Activated naive CD4-positive, alpha-beta T cell treated with anti-CD3 and anti-CD28 coated beads, Interleukin-2, amount 50 U/mL, for 24 hours (primary cell): ENCODE measurements around the gene FOXJ1.
A peak's percentile ranks its signal among the peaks of the same experiment; 100 is the strongest.

Source experiments
- H3K27ac Mint-ChIP-seq: one replicate; pipeline ENCODE4 v1.8.0; 2021; ENCODE audit warnings: mild to moderate bottlenecking, mixed read lengths
- H3K27me3 Mint-ChIP-seq: one replicate; pipeline ENCODE4 v1.8.0; 2021; ENCODE audit warnings: mixed read lengths
- H3K36me3 Mint-ChIP-seq: one replicate; pipeline ENCODE4 v1.8.0; 2021; ENCODE audit warnings: mixed read lengths
- H3K4me1 Mint-ChIP-seq: one replicate; pipeline ENCODE4 v1.8.0; 2021; ENCODE audit warnings: mixed read lengths
- H3K4me3 Mint-ChIP-seq: one replicate; pipeline ENCODE4 v1.8.0; 2021; ENCODE audit warnings: mild to moderate bottlenecking, mixed read lengths
- H3K9me3 Mint-ChIP-seq: one replicate; pipeline ENCODE4 v1.8.0; 2021; ENCODE audit warnings: mixed read lengths

The FOXJ1 gene

DNA sequence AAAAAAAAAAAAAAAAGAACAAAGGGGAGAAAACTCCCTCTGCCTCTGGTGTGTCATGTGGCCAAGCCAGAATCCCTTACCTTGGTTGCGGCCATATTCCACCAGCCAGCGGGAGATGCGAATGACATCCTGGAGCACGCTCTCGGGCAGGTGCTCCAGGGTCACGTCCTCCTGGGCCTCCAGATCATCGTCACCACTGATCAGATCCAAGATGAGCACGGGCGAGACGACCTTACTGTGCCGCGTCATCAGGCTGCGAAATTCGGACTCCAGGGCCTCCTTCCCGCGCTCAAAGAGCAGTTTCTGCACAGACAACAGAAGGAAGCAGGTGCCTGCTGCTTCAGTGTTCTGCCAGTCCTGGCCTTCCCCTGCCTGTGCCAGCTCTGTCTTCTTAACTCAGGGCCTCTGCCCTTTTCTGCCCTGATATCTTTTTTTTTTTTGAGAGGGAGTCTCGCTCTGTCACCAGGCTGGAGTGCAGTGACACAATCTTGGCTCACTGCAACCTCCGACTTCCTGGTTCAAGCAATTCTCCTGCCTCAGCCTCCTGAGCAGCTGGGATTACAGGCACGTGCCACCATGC lies 43.2 kb downstream of the FOXJ1 start:
- Mint-ChIP-seq H3K27ac (no peak overlapping the region), H3K9me3 (no peaks in the 10 kb centered on the region), H3K4me1 (peaks cover 26% of the 10 kb centered on the region), H3K4me3 (no peak overlapping the region), H3K27me3 (no peaks in the 10 kb centered on the region), H3K36me3 (peaks cover 7% of the 10 kb centered on the region)

DNA sequence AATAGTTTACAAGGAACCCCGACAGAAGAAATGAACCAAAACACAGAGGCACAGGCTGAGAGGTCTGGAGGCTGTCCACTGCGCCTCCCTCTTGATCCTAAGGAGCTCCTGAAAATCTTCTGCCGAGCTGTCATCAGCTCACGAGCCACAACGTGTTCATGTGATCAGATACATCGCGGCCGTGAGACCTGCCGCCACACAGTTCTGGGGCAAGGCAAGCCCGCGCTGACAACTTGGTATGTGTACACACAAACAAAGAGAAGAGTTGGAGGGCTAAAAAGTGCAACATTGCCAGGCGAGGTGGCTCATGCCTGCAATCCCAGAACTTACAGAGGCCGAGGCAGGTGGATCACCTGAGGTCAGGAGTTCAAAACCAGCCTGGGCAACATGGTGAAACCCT lies 45.1 kb downstream of the FOXJ1 start:
- Mint-ChIP-seq H3K27ac (peak overlapping the region; percentile 51), H3K27me3 (no peaks in the 10 kb centered on the region), H3K9me3 (no peaks in the 10 kb centered on the region), H3K4me3 (no peak overlapping the region), H3K36me3 (peaks cover 8% of the 10 kb centered on the region), H3K4me1 (peaks cover 14% of the 10 kb centered on the region)

DNA sequence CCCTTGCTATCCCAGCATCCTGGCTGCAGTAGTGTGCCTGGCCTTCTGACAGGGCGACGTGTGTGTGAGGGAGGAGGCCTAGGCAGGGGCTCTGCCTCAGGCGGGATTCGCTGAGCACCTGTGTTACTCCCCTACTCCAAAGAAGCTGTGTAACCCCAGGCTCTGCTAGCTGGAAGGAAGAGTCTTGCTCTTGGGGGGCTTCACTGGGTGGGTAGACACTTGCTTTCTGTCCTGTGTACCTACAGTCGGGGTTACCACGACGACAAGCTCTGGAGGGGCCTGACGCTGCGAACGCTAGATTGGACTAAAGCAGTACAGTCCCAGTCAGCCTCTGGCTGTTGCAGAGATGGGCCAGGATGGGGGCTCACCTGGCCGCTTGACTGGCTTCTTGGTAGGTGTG lies 47.0 kb downstream of the FOXJ1 start:
- Mint-ChIP-seq H3K4me3 (no peak overlapping the region), H3K9me3 (no peaks in the 10 kb centered on the region), H3K36me3 (peaks cover 5% of the 10 kb centered on the region), H3K27ac (no peak overlapping the region), H3K4me1 (peaks cover 9% of the 10 kb centered on the region), H3K27me3 (no peaks in the 10 kb centered on the region)

DNA sequence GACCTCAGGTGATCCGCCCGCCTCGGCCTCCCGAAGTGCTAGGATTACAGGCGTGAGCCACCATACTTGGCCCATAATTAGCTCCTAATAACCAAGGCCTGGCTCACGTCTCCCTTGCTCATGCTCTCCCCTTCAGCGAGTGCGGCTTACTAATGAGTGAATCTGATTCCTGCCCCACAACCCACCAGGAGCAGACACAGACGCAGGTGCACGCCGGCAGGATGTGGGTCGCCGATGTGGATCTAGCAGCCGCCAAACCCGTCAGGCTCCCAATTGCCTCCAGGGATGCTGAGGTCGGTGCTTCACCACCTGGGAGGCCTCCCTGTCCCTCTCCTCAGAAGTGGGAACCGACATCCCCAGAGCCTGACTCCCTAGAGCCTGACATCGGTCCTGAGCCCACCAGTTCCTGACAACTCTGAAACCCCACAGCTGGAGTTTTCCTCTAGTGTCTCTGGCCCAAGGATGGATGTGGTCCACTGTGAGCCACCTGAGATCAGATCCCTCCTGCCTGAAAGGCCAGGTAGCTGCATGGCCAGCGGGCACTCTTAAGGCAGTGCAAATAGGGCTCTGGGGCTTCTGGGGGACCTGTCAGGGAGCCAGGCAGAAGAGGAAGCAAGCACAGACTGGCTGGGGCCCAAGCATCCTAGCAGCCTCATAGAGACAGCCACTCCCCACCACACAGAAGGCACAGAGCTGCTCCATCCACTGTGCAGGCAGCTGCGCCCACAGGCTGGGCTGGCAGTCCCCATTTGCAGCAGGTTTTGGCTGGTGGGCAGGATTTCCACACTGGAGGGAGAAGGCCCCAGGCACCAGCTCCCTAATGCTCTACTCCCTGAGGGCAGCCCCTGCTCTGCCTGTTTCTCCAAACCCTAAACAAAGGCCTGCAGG lies 48.3 kb downstream of the FOXJ1 start:
- Mint-ChIP-seq H3K36me3 (peaks cover 5% of the 10 kb centered on the region), H3K4me1 (peaks cover 9% of the 10 kb centered on the region), H3K27ac (no peak overlapping the region), H3K4me3 (no peak overlapping the region), H3K27me3 (no peaks in the 10 kb centered on the region), H3K9me3 (no peaks in the 10 kb centered on the region)

DNA sequence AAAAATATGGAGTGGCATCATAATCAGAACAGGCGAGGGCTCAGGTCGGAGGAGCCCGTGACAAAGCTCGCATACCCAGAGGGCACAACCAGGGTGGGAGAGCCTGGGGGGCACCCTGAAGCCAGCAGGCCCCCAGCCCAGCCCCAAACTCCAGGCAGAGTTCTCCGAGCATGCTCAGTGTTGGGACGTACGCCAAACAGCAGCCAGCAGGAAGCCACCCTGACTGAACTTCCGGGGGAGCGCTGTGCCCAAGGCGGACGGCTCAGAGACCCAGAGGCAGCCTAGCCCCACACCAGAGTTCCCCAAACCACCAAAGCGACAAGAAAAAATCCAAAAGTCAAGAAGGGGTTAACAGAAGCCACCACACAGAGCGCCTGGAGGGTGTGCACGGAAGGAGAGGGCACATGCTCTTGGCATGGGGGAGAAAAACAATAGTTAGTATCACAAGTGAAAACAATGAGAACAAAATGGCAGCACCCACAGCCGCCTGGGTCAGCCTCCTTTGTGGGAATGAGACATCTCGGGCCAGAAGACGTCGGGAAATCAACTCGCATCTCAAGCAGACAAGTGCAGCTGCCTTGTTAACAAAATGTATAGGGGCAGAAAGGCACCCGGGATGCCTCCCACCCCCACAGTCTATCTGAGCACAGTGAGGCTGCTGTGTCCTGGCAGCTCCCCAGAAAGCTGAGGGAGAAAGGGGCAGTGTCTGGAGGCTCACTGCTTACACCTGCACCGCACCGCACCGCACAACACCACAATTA lies 49.3 kb downstream of the FOXJ1 start:
- H3K27ac Mint-ChIP-seq = peak overlapping the region; percentile 80
- H3K4me3 Mint-ChIP-seq = peak overlapping the region; percentile 55

DNA sequence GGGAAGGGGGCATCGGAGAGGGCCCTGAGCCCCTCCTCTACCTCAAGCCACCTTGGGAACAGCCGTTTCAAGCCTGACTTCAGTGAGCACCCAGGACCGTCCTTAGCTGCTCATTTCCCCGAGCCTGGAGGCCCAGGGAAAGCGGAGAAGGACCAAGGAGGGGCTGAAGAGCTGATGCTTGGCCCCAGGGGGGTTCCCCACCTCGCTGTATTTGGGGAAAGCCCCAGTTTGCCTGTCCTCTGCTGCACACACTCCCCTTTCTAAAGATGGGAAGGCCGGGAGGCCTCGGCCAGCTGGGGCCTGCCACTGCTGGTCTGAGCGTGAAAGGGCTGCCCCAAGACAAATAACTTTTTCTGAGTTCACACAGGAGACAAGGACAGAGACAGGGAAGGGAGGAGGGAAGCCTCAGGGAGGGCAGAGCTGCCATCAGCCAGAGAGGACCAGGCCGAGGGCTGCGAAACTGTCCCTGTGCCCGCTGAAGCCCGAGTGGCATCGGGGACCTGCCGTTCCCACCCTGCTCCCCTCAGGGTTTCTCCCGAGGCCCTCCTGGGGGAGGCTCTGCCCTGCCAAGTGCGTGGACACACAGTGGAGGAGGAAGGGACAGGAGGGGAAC lies 50.4 kb downstream of the FOXJ1 start:
- Mint-ChIP-seq H3K4me3 (peak overlapping the region; percentile 23), H3K27me3 (no peaks in the 10 kb centered on the region), H3K36me3 (peaks cover 2% of the 10 kb centered on the region), H3K27ac (no peak overlapping the region), H3K4me1 (peaks cover 5% of the 10 kb centered on the region), H3K9me3 (no peaks in the 10 kb centered on the region)

More for the DNA sequence above, 49.3 kb downstream of the FOXJ1 start:
- Mint-ChIP-seq H3K36me3 (peaks cover 5% of the 10 kb centered on the region), H3K27me3 (no peaks in the 10 kb centered on the region), H3K9me3 (no peaks in the 10 kb centered on the region), H3K4me1 (peaks cover 9% of the 10 kb centered on the region)

DNA sequence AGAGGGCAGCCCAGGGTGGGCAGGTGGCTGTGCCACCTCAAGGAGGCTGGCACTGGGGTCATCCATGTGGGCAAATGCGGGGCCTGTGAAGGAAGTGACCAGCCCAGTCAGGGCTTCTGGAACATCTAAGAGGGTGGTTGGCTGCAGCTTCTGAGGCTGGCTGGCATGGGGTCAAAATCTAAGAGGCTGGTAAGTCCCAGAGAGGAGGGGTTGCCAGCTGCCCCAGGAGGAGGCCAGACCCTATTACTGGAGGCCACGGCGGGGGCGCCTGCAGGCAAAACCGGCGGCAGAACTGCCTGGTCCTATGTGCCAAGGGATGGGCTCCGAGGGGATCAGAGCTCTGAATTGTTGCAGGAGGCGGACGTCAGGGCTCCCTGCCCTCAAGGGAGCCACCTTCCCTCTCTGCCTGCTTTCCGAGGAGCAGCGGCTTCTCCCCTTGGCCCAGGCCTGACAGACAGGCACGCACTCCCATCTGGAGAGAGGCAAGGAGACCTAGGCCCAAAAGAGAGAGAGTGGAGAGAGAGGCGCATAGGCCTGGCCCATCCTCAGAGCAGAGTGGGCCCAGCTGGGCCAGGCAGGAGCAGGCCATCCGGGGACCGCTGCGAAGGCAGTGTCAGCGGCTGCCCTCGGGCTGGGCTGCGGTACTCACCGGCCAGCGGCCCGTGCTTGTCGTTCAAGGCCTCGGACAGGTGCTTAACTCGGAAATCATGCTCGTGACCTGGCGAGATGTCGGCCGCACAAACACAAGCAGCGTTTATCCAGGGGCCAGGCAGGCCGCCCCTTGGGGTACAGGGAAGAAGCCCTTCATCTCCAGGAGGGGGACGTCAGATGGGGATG lies 51.1 kb downstream of the FOXJ1 start:
- H3K27ac Mint-ChIP-seq = no peak overlapping the region

DNA sequence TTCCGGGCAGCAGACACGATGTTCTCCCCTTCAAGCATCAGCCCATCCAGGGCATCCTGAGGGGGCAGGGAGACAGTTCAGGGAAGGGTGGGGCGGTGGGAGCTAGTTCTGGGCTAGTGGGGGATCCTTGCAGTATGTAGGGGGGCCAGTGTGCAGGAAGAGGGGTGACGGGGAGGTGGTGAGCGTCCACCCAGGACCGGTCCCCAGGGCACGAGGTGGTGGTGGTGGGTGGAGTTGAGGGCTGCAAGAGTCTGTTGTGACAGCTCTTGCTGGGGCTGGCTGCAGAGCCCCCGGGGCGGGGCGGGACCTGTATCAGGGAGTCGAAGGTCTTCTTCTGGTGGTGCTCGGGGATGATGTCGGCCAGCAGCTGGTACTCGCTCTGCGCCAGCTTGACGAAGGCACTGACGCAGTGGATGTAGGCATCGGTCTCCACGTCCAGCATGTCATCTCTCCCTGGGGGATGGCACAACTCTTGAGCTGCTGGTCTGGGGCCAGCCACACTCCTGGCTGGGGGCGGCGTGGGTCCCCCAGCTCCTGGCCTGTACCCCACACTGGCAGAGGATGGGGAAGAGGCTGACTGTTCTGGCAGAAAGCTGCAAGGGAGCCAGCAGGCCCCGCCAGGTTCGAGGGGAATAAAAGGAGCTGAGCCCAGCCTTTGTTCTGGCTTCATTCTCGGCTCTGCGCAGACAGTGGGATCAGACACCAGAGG lies 52.0 kb downstream of the FOXJ1 start:
- H3K4me1 Mint-ChIP-seq = peaks cover 4% of the 10 kb centered on the region
- H3K27ac Mint-ChIP-seq = no peak overlapping the region
- H3K9me3 Mint-ChIP-seq = no peaks in the 10 kb centered on the region
- H3K27me3 Mint-ChIP-seq = no peaks in the 10 kb centered on the region
- no peak overlapping the region for H3K4me3 Mint-ChIP-seq
- H3K36me3 Mint-ChIP-seq = peaks cover 5% of the 10 kb centered on the region

More for the DNA sequence above, 51.1 kb downstream of the FOXJ1 start:
- Mint-ChIP-seq H3K4me1 (peaks cover 4% of the 10 kb centered on the region), H3K36me3 (peaks cover 2% of the 10 kb centered on the region), H3K27me3 (no peaks in the 10 kb centered on the region), H3K4me3 (no peak overlapping the region), H3K9me3 (no peaks in the 10 kb centered on the region)

DNA sequence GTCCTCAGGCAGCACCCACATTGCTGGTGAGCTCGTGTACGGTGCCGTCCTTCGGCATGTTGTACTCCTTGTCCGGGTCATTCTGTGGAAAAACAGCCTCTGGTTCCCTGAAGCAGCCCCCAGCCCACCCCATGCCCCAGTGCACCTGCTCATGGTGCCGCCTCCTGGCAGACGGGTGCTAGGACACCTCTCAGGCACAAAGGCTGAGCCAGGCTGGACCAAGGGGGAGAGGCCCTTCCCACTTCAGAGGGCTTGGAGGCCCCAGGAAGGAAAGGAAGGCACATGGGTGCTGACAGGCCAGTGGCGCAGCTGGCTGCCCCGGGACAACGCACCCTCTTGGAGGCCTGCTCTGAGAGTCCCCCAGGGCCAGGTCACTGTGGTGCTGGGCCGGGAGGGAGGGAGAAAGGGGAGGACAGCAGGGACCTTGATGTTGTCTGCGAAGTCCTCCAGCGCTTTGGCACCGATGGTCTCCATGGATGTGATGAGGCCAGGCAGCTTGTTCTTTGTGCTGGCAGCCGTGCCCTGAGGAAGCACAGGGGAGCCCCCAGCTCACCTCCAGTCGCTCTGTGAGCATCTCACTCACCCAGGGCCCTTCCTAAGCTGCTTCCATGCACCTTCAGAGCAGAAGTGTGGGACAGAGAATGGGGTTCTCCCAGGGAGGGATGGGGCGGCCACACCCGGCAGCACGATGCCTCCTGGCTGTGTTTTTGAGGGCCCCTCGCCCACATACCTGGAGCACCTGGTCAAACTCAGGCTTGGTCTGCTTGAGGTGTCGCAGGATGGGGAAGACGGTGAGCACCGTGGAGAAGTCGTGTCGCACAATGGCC lies 52.8 kb downstream of the FOXJ1 start:
- H3K9me3 Mint-ChIP-seq = no peaks in the 10 kb centered on the region
- no peak overlapping the region for H3K27ac Mint-ChIP-seq
- no peak overlapping the region for H3K4me3 Mint-ChIP-seq
- H3K27me3 Mint-ChIP-seq = no peaks in the 10 kb centered on the region
- H3K4me1 Mint-ChIP-seq = peaks cover 4% of the 10 kb centered on the region
- peaks cover 5% of the 10 kb centered on the region for H3K36me3 Mint-ChIP-seq

DNA sequence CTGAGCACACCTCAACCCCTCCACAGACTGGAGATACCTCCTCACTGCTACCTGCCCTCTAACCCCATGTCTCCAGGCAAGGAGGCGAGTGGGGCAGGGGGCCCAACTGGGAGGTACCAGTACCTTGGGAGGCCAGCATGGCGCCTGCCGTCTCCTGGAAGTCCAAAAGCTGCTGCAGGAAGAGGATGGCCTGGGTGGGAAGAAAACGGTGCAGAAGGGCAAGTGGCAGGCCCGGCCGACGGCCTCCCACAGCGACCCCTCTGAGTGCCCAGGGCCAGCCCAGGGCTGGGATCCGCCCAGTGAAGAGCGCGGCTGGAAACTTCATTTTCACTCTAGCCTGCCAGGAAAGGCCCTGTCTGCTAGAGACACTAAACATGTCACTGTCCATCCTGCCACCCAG lies 53.5 kb downstream of the FOXJ1 start:
- Mint-ChIP-seq H3K9me3 (no peaks in the 10 kb centered on the region), H3K4me1 (peaks cover 4% of the 10 kb centered on the region)

DNA sequence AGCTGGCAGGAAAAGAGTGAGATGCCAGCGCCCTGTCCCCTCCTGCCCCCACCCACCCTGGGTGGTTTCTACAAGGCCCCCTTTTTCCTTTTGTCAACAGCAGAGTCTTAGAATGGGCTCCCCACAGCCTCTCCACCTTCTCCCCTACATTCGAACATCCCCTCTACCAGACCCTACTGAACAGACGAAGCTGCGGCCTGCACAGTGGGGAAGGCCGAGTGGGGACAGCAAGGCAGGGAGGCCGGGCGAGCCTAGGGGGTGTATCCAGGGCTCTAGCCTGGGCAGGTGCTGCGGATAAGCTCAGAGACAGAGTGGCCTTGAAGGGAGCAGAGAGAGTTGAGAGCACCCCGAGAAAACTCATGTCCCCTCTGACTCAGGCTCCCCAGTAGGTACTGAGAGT lies 54.7 kb downstream of the FOXJ1 start:
- no peak overlapping the region for H3K4me3 Mint-ChIP-seq
- no peak overlapping the region for H3K27ac Mint-ChIP-seq
- peaks cover 3% of the 10 kb centered on the region for H3K36me3 Mint-ChIP-seq
- H3K27me3 Mint-ChIP-seq = no peaks in the 10 kb centered on the region
- no peaks in the 10 kb centered on the region for H3K9me3 Mint-ChIP-seq
- no peaks in the 10 kb centered on the region for H3K4me1 Mint-ChIP-seq

More for the DNA sequence above, 53.5 kb downstream of the FOXJ1 start:
- Mint-ChIP-seq H3K4me3 (no peak overlapping the region), H3K36me3 (peaks cover 5% of the 10 kb centered on the region), H3K27ac (no peak overlapping the region), H3K27me3 (no peaks in the 10 kb centered on the region)
